WTC11 (cell line): ENCODE results near the gene RAB25. TPM values are rescaled to one million over a fixed set of nuclear protein-coding genes. Genes with fewer than 3 reads are reported as not detected.
A peak's percentile ranks its signal among the peaks of the same experiment; 100 is the strongest.

ENCODE experiments used
- ATAC-seq: fragments of 200-7000 bp; cut with Tn5 transposase; 2 replicates; pipeline ENCODE4 v1.10.0; 2021; ENCODE audit warnings: mild to moderate bottlenecking, moderate library complexity
- CTCF ChIA-PET: fragments of 300-600 bp; sonication (Branson Sonifier 250); formaldehyde crosslinking; loops from one replicate; lab custom pipeline; 2021; ENCODE audit warnings: antibody characterized with exemption; lab: Charles Lee
- POLR2A ChIA-PET: fragments of 350-600 bp; sonication (Branson Sonifier 250); formaldehyde crosslinking; loops from one replicate; lab custom pipeline; 2021; ENCODE audit warnings: antibody characterized with exemption; lab: Charles Lee
- DNase-seq: peaks from one replicate; pipeline ENCODE4 v3.0.0; 2021; ENCODE audit warnings: low spot score
- H3K27ac Mint-ChIP-seq: 2 replicates; pipeline ENCODE4 v1.8.0; 2021; ENCODE audit warnings: mixed read lengths
- H3K27me3 Mint-ChIP-seq: 2 replicates; pipeline ENCODE4 v1.8.0; 2021; ENCODE audit warnings: low read depth, mild to moderate bottlenecking, moderate library complexity, mixed read lengths
- H3K36me3 Mint-ChIP-seq: 2 replicates; pipeline ENCODE4 v1.8.0; 2021; ENCODE audit warnings: mixed read lengths
- H3K4me1 Mint-ChIP-seq: 2 replicates; pipeline ENCODE4 v1.8.0; 2022; ENCODE audit warnings: mixed read lengths
- H3K4me3 Mint-ChIP-seq: 2 replicates; pipeline ENCODE4 v1.8.0; 2021; ENCODE audit warnings: mild to moderate bottlenecking, moderate library complexity, mixed read lengths
- H3K9me3 Mint-ChIP-seq: 2 replicates; pipeline ENCODE4 v1.8.0; 2021; ENCODE audit warnings: mixed read lengths
- CBFB ChIP-seq: sonication (generic); formaldehyde crosslinking; IDR thresholded peaks from 2 replicates; pipeline ENCODE4 v1.8.1; 2022; ENCODE audit warnings: mild to moderate bottlenecking, low read depth, missing genetic modification reagents
- CREB1 ChIP-seq: sonication (generic); formaldehyde crosslinking; IDR thresholded peaks from 2 replicates; pipeline ENCODE4 v1.8.0; 2023; ENCODE audit warnings: mild to moderate bottlenecking, missing genetic modification reagents
- CREM ChIP-seq: sonication (generic); formaldehyde crosslinking; IDR thresholded peaks from 2 replicates; pipeline ENCODE4 v1.8.1; 2022; ENCODE audit warnings: mild to moderate bottlenecking, missing genetic modification reagents, moderate library complexity
- ELF4 ChIP-seq: sonication (generic); formaldehyde crosslinking; IDR thresholded peaks from 2 replicates; pipeline ENCODE4 v1.8.1; 2022; ENCODE audit warnings: low read depth, mild to moderate bottlenecking, moderate library complexity, missing genetic modification reagents
- FOXP1 ChIP-seq: sonication (generic); formaldehyde crosslinking; IDR thresholded peaks from 2 replicates; pipeline ENCODE4 v1.8.0; 2022; ENCODE audit warnings: missing genetic modification reagents, mild to moderate bottlenecking, moderate library complexity, borderline replicate concordance
- KAT7 ChIP-seq: sonication (generic); formaldehyde crosslinking; IDR thresholded peaks from 2 replicates; pipeline ENCODE4 v1.8.1; 2023; ENCODE audit warnings: missing genetic modification reagents, mild to moderate bottlenecking, borderline replicate concordance
- MYBL2 ChIP-seq: sonication (generic); formaldehyde crosslinking; IDR thresholded peaks from 2 replicates; pipeline ENCODE4 v1.8.1; 2023; ENCODE audit warnings: mild to moderate bottlenecking, moderate library complexity, missing genetic modification reagents
- TEAD1 ChIP-seq: sonication (generic); formaldehyde crosslinking; IDR thresholded peaks from 2 replicates; pipeline ENCODE4 v1.8.0; 2022; ENCODE audit warnings: mild to moderate bottlenecking, missing genetic modification reagents
- TEAD4 ChIP-seq: sonication (generic); formaldehyde crosslinking; IDR thresholded peaks from 2 replicates; pipeline ENCODE4 v1.8.0; 2022; ENCODE audit warnings: mild to moderate bottlenecking, missing genetic modification reagents
- ZBTB21 ChIP-seq: sonication (generic); formaldehyde crosslinking; IDR thresholded peaks from 2 replicates; pipeline ENCODE4 v1.8.1; 2023; ENCODE audit warnings: mild to moderate bottlenecking, missing genetic modification reagents, borderline replicate concordance
- ZNF121 ChIP-seq: sonication (generic); formaldehyde crosslinking; IDR thresholded peaks from 2 replicates; pipeline ENCODE4 v1.8.0; 2023; ENCODE audit warnings: missing genetic modification reagents
- total RNA-seq: library from RNA; stranded (reverse); gene quantifications from 3 replicates; pipeline ENCODE4 v1.2.3, GENCODE V29; 2021
- TF ChIP-seq, protein P1 (sequence below): sonication (generic); formaldehyde crosslinking; IDR thresholded peaks from 2 replicates; pipeline ENCODE4 v1.8.0; 2022; ENCODE audit warnings: mild to moderate bottlenecking, missing genetic modification reagents
- TF ChIP-seq, protein P2 (sequence below): sonication (generic); formaldehyde crosslinking; IDR thresholded peaks from 2 replicates; pipeline ENCODE4 v1.8.1; 2022; ENCODE audit warnings: low read depth, mild to moderate bottlenecking, moderate library complexity, missing genetic modification reagents, borderline replicate concordance
- TF ChIP-seq, protein P3 (sequence below): sonication (generic); formaldehyde crosslinking; IDR thresholded peaks from 2 replicates; pipeline ENCODE4 v1.8.0; 2022; ENCODE audit warnings: mild to moderate bottlenecking, missing genetic modification reagents
- TF ChIP-seq, protein P4 (sequence below): sonication (generic); formaldehyde crosslinking; IDR thresholded peaks from 2 replicates; pipeline ENCODE4 v1.8.1; 2022; ENCODE audit warnings: mild to moderate bottlenecking, moderate library complexity, missing genetic modification reagents
- TF ChIP-seq, protein P5 (sequence below): sonication (generic); formaldehyde crosslinking; IDR thresholded peaks from 2 replicates; pipeline ENCODE4 v1.8.0; 2022; ENCODE audit warnings: missing genetic modification reagents
- TF ChIP-seq, protein P6 (sequence below): fragments of 250-450 bp; sonication (Bioruptor Pico); IDR thresholded peaks from 2 replicates; pipeline ENCODE4 v1.8.0; 2021; ENCODE audit warnings: mild to moderate bottlenecking
- TF ChIP-seq, protein P7 (sequence below): sonication (generic); formaldehyde crosslinking; IDR thresholded peaks from 2 replicates; pipeline ENCODE4 v1.8.1; 2022; ENCODE audit warnings: low read depth, missing genetic modification reagents, borderline replicate concordance

The RAB25 gene
- total RNA-seq, 1 experiment from 2014 or later: 61.9 TPM

DNA sequence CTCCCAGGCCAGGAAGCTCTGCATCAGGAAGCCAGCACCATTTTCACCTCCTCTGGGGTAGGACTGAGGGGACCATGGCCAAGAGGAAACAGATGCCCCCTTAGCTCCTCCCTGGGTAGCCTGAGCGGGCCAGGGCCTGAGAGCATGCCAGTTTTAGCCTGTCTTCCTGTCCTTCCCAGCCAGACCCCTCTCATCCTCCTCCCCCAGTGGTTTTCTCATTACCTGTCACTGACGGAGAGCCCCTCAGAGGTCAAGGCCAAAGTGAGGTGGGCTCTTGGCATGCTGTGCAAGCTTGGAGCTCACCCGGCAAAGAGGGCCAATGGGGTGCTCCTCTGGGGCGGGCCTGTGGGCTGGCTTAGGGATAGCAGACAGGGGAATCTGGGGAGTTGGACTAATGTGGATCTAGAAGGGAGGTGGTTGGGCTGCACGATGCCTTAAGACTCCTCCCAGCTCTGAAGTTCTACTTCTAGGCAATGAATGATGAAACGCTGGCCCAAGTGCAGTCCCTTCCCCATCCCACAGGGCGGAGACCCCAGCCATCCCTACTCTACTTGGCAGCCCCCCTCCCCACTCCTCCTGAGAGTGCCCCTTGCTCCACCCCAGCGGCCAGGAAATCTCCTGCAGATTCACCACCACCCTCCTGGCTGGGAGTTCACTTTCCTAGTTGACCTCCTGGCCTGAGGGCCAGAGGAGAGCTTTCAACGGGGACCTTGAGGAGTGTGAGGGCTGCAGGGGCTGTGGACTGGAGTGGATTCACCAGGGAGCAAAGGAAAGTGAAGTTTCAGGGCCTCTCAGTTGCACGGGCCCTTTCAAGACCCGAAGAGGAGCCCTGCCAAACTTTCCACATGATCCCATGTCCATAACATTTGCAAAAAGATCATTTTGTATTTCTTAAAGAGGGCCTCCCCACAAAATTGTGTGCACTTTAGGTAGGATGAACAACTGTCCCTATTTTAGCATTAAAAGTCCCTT is 44.2 kb downstream of the RAB25 start (continued):
- TF ChIP-seq, protein P1, sequence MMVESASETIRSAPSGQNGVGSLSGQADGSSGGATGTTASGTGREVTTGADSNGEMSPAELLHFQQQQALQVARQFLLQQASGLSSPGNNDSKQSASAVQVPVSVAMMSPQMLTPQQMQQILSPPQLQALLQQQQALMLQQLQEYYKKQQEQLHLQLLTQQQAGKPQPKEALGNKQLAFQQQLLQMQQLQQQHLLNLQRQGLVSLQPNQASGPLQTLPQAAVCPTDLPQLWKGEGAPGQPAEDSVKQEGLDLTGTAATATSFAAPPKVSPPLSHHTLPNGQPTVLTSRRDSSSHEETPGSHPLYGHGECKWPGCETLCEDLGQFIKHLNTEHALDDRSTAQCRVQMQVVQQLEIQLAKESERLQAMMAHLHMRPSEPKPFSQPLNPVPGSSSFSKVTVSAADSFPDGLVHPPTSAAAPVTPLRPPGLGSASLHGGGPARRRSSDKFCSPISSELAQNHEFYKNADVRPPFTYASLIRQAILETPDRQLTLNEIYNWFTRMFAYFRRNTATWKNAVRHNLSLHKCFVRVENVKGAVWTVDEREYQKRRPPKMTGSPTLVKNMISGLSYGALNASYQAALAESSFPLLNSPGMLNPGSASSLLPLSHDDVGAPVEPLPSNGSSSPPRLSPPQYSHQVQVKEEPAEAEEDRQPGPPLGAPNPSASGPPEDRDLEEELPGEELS: no peak

DNA sequence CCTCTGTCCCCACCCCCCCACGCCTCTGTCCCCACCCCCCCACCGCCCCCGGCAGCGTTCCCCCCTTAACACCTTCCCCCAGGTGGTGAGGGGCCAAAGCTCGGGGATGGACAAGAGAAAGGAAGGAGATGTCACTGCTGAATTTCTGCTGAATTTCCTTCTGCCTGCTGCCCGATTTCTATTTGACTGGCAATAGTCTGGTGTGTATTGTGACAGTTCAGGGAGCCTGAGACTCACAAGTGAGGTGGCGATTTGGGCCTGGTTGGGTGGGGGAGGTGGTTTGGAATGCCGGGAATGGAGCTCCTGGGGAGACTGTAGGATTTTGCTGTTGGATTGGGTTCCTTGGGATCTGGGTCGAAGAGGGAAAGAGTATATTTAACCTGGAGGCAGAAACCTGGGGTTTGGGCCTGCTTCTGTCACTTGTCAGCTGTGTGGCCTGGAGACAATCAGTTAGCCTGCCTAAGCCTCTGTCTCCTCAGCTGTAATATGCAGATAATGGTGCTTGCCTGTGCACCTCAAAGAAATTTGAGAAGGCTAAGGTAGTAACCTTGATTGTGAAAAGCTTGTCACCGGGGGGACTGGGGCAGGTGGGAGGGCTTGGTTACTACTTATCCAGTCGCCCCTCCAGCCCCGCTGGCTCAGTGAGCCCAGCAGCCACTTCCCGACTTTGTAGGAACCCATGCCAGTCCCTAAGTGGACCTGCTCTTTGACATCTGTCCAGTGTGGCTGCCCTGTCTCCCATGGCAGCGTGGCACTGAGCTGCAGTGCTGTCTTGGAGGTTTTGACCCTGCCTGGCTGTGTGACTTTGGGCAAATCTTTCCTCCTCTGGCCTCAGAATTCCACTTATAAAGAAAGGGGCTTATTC is 45.9 kb downstream of the RAB25 start:
- Mint-ChIP-seq H3K4me3 (peak overlapping the region; percentile 69), H3K9me3 (no peaks in the 10 kb centered on the region), H3K27ac (peak overlapping the region; percentile 96), H3K36me3 (no peaks in the 10 kb centered on the region), H3K4me1 (peaks cover 50% of the 10 kb centered on the region), H3K27me3 (peaks cover 3% of the 10 kb centered on the region; the same call in 1 of the 2 replicates)
- DNase-seq (peak; percentile 72), ATAC-seq (peak; percentile 63)
- TF ChIP-seq CBFB (CRISPR knock-in tag) (no peak), TEAD4 (peak; percentile 62; the same call in 1 of the 2 replicates), FOXP1 (CRISPR knock-in tag) (no peak), KAT7 (CRISPR knock-in tag) (no peak), ELF4 (CRISPR knock-in tag) (no peak), TEAD1 (CRISPR knock-in tag) (peak; percentile 83; the same call in 1 of the 2 replicates), ZBTB21 (CRISPR knock-in tag) (no peak), ZNF121 (CRISPR knock-in tag) (no peak), CREB1 (CRISPR knock-in tag) (no peak), CREM (CRISPR knock-in tag) (no peak), MYBL2 (CRISPR knock-in tag) (no peak)
- TF ChIP-seq, protein P2, sequence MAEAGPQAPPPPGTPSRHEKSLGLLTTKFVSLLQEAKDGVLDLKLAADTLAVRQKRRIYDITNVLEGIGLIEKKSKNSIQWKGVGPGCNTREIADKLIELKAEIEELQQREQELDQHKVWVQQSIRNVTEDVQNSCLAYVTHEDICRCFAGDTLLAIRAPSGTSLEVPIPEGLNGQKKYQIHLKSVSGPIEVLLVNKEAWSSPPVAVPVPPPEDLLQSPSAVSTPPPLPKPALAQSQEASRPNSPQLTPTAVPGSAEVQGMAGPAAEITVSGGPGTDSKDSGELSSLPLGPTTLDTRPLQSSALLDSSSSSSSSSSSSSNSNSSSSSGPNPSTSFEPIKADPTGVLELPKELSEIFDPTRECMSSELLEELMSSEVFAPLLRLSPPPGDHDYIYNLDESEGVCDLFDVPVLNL: no peak
- TF ChIP-seq, protein P3, sequence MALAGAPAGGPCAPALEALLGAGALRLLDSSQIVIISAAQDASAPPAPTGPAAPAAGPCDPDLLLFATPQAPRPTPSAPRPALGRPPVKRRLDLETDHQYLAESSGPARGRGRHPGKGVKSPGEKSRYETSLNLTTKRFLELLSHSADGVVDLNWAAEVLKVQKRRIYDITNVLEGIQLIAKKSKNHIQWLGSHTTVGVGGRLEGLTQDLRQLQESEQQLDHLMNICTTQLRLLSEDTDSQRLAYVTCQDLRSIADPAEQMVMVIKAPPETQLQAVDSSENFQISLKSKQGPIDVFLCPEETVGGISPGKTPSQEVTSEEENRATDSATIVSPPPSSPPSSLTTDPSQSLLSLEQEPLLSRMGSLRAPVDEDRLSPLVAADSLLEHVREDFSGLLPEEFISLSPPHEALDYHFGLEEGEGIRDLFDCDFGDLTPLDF (CRISPR knock-in tag): no peak
- TF ChIP-seq, protein P4, sequence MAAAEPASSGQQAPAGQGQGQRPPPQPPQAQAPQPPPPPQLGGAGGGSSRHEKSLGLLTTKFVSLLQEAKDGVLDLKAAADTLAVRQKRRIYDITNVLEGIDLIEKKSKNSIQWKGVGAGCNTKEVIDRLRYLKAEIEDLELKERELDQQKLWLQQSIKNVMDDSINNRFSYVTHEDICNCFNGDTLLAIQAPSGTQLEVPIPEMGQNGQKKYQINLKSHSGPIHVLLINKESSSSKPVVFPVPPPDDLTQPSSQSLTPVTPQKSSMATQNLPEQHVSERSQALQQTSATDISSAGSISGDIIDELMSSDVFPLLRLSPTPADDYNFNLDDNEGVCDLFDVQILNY (CRISPR knock-in tag): no peak
- TF ChIP-seq, protein P5, sequence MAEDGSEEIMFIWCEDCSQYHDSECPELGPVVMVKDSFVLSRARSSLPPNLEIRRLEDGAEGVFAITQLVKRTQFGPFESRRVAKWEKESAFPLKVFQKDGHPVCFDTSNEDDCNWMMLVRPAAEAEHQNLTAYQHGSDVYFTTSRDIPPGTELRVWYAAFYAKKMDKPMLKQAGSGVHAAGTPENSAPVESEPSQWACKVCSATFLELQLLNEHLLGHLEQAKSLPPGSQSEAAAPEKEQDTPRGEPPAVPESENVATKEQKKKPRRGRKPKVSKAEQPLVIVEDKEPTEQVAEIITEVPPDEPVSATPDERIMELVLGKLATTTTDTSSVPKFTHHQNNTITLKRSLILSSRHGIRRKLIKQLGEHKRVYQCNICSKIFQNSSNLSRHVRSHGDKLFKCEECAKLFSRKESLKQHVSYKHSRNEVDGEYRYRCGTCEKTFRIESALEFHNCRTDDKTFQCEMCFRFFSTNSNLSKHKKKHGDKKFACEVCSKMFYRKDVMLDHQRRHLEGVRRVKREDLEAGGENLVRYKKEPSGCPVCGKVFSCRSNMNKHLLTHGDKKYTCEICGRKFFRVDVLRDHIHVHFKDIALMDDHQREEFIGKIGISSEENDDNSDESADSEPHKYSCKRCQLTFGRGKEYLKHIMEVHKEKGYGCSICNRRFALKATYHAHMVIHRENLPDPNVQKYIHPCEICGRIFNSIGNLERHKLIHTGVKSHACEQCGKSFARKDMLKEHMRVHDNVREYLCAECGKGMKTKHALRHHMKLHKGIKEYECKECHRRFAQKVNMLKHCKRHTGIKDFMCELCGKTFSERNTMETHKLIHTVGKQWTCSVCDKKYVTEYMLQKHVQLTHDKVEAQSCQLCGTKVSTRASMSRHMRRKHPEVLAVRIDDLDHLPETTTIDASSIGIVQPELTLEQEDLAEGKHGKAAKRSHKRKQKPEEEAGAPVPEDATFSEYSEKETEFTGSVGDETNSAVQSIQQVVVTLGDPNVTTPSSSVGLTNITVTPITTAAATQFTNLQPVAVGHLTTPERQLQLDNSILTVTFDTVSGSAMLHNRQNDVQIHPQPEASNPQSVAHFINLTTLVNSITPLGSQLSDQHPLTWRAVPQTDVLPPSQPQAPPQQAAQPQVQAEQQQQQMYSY (CRISPR knock-in tag): peak; percentile 86
- TF ChIP-seq, protein P6, sequence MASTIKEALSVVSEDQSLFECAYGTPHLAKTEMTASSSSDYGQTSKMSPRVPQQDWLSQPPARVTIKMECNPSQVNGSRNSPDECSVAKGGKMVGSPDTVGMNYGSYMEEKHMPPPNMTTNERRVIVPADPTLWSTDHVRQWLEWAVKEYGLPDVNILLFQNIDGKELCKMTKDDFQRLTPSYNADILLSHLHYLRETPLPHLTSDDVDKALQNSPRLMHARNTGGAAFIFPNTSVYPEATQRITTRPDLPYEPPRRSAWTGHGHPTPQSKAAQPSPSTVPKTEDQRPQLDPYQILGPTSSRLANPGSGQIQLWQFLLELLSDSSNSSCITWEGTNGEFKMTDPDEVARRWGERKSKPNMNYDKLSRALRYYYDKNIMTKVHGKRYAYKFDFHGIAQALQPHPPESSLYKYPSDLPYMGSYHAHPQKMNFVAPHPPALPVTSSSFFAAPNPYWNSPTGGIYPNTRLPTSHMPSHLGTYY (CRISPR knock-in tag): no peak
- TF ChIP-seq, protein P7, sequence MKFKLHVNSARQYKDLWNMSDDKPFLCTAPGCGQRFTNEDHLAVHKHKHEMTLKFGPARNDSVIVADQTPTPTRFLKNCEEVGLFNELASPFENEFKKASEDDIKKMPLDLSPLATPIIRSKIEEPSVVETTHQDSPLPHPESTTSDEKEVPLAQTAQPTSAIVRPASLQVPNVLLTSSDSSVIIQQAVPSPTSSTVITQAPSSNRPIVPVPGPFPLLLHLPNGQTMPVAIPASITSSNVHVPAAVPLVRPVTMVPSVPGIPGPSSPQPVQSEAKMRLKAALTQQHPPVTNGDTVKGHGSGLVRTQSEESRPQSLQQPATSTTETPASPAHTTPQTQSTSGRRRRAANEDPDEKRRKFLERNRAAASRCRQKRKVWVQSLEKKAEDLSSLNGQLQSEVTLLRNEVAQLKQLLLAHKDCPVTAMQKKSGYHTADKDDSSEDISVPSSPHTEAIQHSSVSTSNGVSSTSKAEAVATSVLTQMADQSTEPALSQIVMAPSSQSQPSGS: no peak
- ChIA-PET CTCF (interaction anchor here (1.0 to 29.6 kb wide), 12 partner anchors 10 to 129 kb away, joined by 3 to 1176 read pairs (median 4); partner anchors contain the start of genes ARHGEF2, LMNA, PMF1 and RAB25), POLR2A (interaction anchor here (0.7 to 1.8 kb wide), 13 partner anchors 8 to 913 kb away, joined by 3 to 12 read pairs (median 5); partner anchors contain the start of genes ARHGEF2, LMNA, MEX3A and PMF1)
